BLaER1 (cell line): ENCODE measurements around the gene TUBG1.

ENCODE experiments used
- H3K27ac ChIP-seq: shearing (Covaris generic); formaldehyde crosslinking; 2 replicates; pipeline ENCODE4 v1.8.1; 2022
- H3K27me3 ChIP-seq: shearing (Covaris generic); formaldehyde crosslinking; 2 replicates; pipeline ENCODE4 v1.8.1; 2022
- H3K36me3 ChIP-seq: shearing (Covaris generic); formaldehyde crosslinking; 2 replicates; pipeline ENCODE4 v1.8.1; 2022
- H3K4me1 ChIP-seq: shearing (Covaris generic); formaldehyde crosslinking; 2 replicates; pipeline ENCODE4 v1.8.1; 2022
- H3K4me2 ChIP-seq: shearing (Covaris generic); formaldehyde crosslinking; 2 replicates; pipeline ENCODE4 v1.8.1; 2022
- H3K4me3 ChIP-seq: shearing (Covaris generic); formaldehyde crosslinking; 2 replicates; pipeline ENCODE4 v1.8.1; 2022
- H3K9ac ChIP-seq: shearing (Covaris generic); formaldehyde crosslinking; 2 replicates; pipeline ENCODE4 v1.8.1; 2022
- H3K9me3 ChIP-seq: shearing (Covaris generic); formaldehyde crosslinking; 2 replicates; pipeline ENCODE4 v1.8.1; 2022
- H4K20me1 ChIP-seq: shearing (Covaris generic); formaldehyde crosslinking; 2 replicates; pipeline ENCODE4 v1.8.1; 2022
- Cebpa-rat ChIP-seq: shearing (Covaris generic); IDR thresholded peaks from 2 replicates; pipeline ENCODE4 v1.8.1; 2022

Gene TUBG1

GRCh38 chr17:42609182-42609813 is at the start of gene TUBG1, which contains the start of gene RETREG3:
TSS of gene TUBG1 (plus strand) at chr17:42609683. CDS start at chr17:42609738, 55 bp downstream.
TSS of gene RETREG3 (minus strand) at chr17:42609374. CDS start at chr17:42609324, 50 bp downstream.
- Histone ChIP-seq H3K4me3 (peak within 1 kb of the TSS; percentile 98), H3K9ac (peak within 1 kb of the TSS; percentile 95), H3K27ac (peak within 1 kb of the TSS; percentile 92), H3K4me1 (peaks cover 38% of the 10 kb centered on the region), H3K27me3 (no peaks in the 10 kb centered on the region), H3K9me3 (no peaks in the 10 kb centered on the region), H3K36me3 (peaks cover 32% of the 10 kb centered on the region), H4K20me1 (peaks cover 47% of the 10 kb centered on the region), H3K4me2 (peak within 1 kb of the TSS; percentile 93)
- TF ChIP-seq Cebpa-rat, result no peak

GRCh38 chr17:42560246-42560645 is 49.2 kb upstream of the TUBG1 start:
- Histone ChIP-seq H3K4me3 (no peak overlapping the region), H3K9ac (no peak overlapping the region), H3K4me2 (no peak overlapping the region), H3K9me3 (no peaks in the 10 kb centered on the region), H3K36me3 (peaks cover 20% of the 10 kb centered on the region), H3K27ac (no peak overlapping the region), H4K20me1 (no peaks in the 10 kb centered on the region), H3K4me1 (peaks cover 33% of the 10 kb centered on the region), H3K27me3 (no peaks in the 10 kb centered on the region)
- no peak for TF ChIP-seq Cebpa-rat

- TF ChIP-seq Cebpa-rat, result no peak
- Histone ChIP-seq H4K20me1 (no peaks in the 10 kb centered on the region), H3K4me1 (peaks cover 32% of the 10 kb centered on the region), H3K4me3 (peak within 1 kb of the TSS; percentile 97), H3K27ac (peak within 1 kb of the TSS; percentile 92), H3K36me3 (peaks cover 33% of the 10 kb centered on the region), H3K9me3 (no peaks in the 10 kb centered on the region), H3K9ac (peak within 1 kb of the TSS; percentile 97), H3K27me3 (no peaks in the 10 kb centered on the region), H3K4me2 (peak within 1 kb of the TSS; percentile 99)
These were observed 47.5 kb upstream of the TUBG1 start, which contains the start of gene COASY for GRCh38 chr17:42561897-42562387. TSS of gene COASY (plus strand) at chr17:42562148. CDS start at chr17:42562623, 475 bp downstream.

GRCh38 chr17:42562388-42563142 is 46.9 kb upstream of the TUBG1 start:
- H3K9me3 ChIP-seq, result no peaks in the 10 kb centered on the region
- no peaks in the 10 kb centered on the region for H4K20me1 ChIP-seq
- H3K27ac ChIP-seq, result peak overlapping the region; percentile 92
- H3K4me3 ChIP-seq, result peak overlapping the region; percentile 97
- TF ChIP-seq Cebpa-rat, result no peak
- no peaks in the 10 kb centered on the region for H3K27me3 ChIP-seq
- H3K4me1 ChIP-seq, result peaks cover 33% of the 10 kb centered on the region
- peaks cover 33% of the 10 kb centered on the region for H3K36me3 ChIP-seq
- peak overlapping the region; percentile 97 for H3K9ac ChIP-seq
- H3K4me2 ChIP-seq, result peak overlapping the region; percentile 99

GRCh38 chr17:42563143-42563509 is 46.4 kb upstream of the TUBG1 start:
- H3K27ac ChIP-seq, result peak overlapping the region; percentile 92
- H3K9me3 ChIP-seq, result no peaks in the 10 kb centered on the region
- peak overlapping the region; percentile 97 for H3K9ac ChIP-seq
- peaks cover 39% of the 10 kb centered on the region for H3K4me1 ChIP-seq
- peaks cover 33% of the 10 kb centered on the region for H3K36me3 ChIP-seq
- H4K20me1 ChIP-seq, result no peaks in the 10 kb centered on the region
- H3K27me3 ChIP-seq, result no peaks in the 10 kb centered on the region
- TF ChIP-seq Cebpa-rat, result no peak
- H3K4me3 ChIP-seq, result peak overlapping the region; percentile 97
- peak overlapping the region; percentile 99 for H3K4me2 ChIP-seq

GRCh38 chr17:42563543-42563942 is 45.9 kb upstream of the TUBG1 start:
- H3K27me3 ChIP-seq, result no peaks in the 10 kb centered on the region
- H3K4me1 ChIP-seq, result peaks cover 43% of the 10 kb centered on the region
- peak overlapping the region; percentile 99 for H3K4me2 ChIP-seq
- H3K4me3 ChIP-seq, result peak overlapping the region; percentile 97
- peaks cover 36% of the 10 kb centered on the region for H3K36me3 ChIP-seq
- peak overlapping the region; percentile 5; the same call in 1 of the 2 replicates for H3K9ac ChIP-seq
- H3K27ac ChIP-seq, result no peak overlapping the region; the same call in 1 of the 2 replicates
- no peaks in the 10 kb centered on the region for H3K9me3 ChIP-seq
- H4K20me1 ChIP-seq, result 0 out of 2 replicates have a peak, but pooled peaks cover 4% of the 10 kb centered on the region
- no peak for TF ChIP-seq Cebpa-rat

GRCh38 chr17:42563950-42564349 is 45.5 kb upstream of the TUBG1 start:
- H3K9ac ChIP-seq, result 0 out of 2 replicates have a peak overlapping the region, but pooled peaks have one; percentile 5
- no peak overlapping the region for H3K4me3 ChIP-seq
- H4K20me1 ChIP-seq, result peaks cover 8% of the 10 kb centered on the region; the same call in 1 of the 2 replicates
- TF ChIP-seq Cebpa-rat, result no peak
- no peaks in the 10 kb centered on the region for H3K9me3 ChIP-seq
- peaks cover 40% of the 10 kb centered on the region for H3K36me3 ChIP-seq
- H3K27me3 ChIP-seq, result no peaks in the 10 kb centered on the region
- H3K27ac ChIP-seq, result no peak overlapping the region
- peaks cover 47% of the 10 kb centered on the region for H3K4me1 ChIP-seq
- peak overlapping the region; percentile 99 for H3K4me2 ChIP-seq

GRCh38 chr17:42564815-42565522 is 44.5 kb upstream of the TUBG1 start:
- Histone ChIP-seq H3K4me3 (no peak overlapping the region), H3K27me3 (no peaks in the 10 kb centered on the region), H3K4me1 (peaks cover 47% of the 10 kb centered on the region), H3K27ac (no peak overlapping the region), H4K20me1 (peaks cover 10% of the 10 kb centered on the region; the same call in 1 of the 2 replicates), H3K9me3 (no peaks in the 10 kb centered on the region), H3K4me2 (no peak overlapping the region), H3K9ac (0 out of 2 replicates have a peak overlapping the region, but pooled peaks have one; percentile 6), H3K36me3 (peaks cover 50% of the 10 kb centered on the region)
- no peak for TF ChIP-seq Cebpa-rat

- H3K36me3 ChIP-seq, result peaks cover 57% of the 10 kb centered on the region
- no peaks in the 10 kb centered on the region for H3K9me3 ChIP-seq
- no peak for TF ChIP-seq Cebpa-rat
- H4K20me1 ChIP-seq, result peaks cover 10% of the 10 kb centered on the region; the same call in 1 of the 2 replicates
- peaks cover 47% of the 10 kb centered on the region for H3K4me1 ChIP-seq
- no peaks in the 10 kb centered on the region for H3K27me3 ChIP-seq
- H3K9ac ChIP-seq, result peak overlapping the region; percentile 87; the same call in 1 of the 2 replicates
- H3K4me2 ChIP-seq, result peak overlapping the region; percentile 94
- H3K27ac ChIP-seq, result peak overlapping the region; percentile 84
- H3K4me3 ChIP-seq, result no peak overlapping the region; the same call in 1 of the 2 replicates
These were observed 43.8 kb upstream of the TUBG1 start for GRCh38 chr17:42565523-42566214.
